Stimulated activated CD4-positive, alpha-beta T cell treated with anti-CD3 and anti-CD28 coated beads, Interleukin-1b, Interleukin-23, amount 100 ng/mL, for 4 hours (primary cell): Measurements from ENCODE around the gene LILRB4.
"Not testable (repeated sequence)": the region's sequence is repeated elsewhere in the genome, so short reads cannot be mapped to it uniquely, and the experiment has no call there.

Experiments used
- DNase-seq, 2 donors: peaks; one replicate each; pipeline ENCODE4 v3.0.0-alpha.2; 2020; ENCODE audit warnings: low read depth in 2 of 2

The LILRB4 gene

GRCh38 chr19:54662730-54663129, at the start of gene LILRB4:
TSS of gene LILRB4 (plus strand) at chr19:54662985. CDS start at chr19:54663034, 49 bp downstream.
- no peak for DNase-seq

DNA sequence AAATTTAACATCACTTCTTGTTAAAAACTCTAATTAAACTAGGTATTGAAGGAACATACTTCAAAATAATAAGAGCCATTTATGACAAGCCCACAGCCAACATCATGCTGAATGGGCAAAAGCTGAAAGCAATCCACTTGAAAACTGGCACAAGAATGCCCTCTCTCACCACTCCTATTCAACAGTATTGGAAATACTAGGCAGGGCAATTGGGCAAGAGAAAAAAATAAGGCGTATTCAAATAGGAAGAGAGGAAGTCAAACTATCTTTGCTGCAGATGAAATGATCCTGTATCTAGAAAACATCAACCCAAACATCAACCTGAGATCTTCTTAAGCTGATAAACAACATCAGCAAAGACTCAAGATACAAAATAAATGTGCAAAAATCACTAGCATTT, 48.1 kb upstream of the LILRB4 start:
- no peak for DNase-seq

DNA sequence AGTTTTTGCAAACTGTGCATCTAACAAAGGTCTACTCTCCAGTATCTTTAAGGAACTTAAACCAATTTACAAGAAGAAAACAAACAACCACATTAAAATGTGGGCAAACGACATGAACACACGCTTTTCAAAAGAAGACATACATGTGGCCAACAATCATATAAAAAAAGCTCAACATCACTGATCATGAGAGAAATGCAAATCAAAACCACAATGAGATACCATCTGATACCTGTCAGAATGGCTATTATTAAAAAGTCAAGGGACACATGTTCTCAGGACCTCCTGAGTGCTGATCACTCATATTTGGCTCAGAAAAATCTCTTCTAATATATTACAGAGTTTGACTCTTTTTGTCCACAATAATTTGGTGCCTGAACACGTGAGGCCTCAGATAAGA, 46.7 kb upstream of the LILRB4 start:
- no peak for DNase-seq

- DNase-seq = no peak
Observed at GRCh38 chr19:54616821-54617560, 45.8 kb upstream of the LILRB4 start.

- DNase-seq = no peak
Observed at GRCh38 chr19:54620464-54620863, 42.3 kb upstream of the LILRB4 start.

GRCh38 chr19:54622431-54622830, 40.4 kb upstream of the LILRB4 start:
- DNase-seq = no peak

- DNase-seq = not testable (repeated sequence)
Observed at GRCh38 chr19:54624234-54624633, 38.6 kb upstream of the LILRB4 start.

- DNase-seq = not testable (repeated sequence)
Observed at GRCh38 chr19:54624934-54625730, 37.7 kb upstream of the LILRB4 start.

GRCh38 chr19:54626757-54627156, 36.0 kb upstream of the LILRB4 start:
- no peak for DNase-seq

DNA sequence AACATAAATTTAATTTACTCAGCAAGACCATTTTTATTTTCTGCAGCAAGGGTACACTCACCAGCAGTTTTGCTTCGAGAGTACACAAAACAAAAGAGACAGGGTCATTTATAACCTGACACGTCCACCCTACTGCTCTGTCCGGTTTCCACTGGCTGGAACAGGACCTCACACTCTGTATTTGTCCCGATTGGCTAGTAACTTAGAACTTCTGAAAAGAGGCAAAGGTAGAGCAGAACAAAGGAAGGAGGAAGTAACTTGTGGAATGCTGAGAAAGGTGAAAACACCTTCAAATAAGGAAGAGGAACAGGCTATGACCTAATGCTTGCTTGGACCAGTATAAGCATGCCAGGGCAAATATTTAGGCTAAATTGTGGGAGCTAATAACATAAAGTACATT, 34.9 kb upstream of the LILRB4 start:
- not testable (repeated sequence) for DNase-seq

DNA sequence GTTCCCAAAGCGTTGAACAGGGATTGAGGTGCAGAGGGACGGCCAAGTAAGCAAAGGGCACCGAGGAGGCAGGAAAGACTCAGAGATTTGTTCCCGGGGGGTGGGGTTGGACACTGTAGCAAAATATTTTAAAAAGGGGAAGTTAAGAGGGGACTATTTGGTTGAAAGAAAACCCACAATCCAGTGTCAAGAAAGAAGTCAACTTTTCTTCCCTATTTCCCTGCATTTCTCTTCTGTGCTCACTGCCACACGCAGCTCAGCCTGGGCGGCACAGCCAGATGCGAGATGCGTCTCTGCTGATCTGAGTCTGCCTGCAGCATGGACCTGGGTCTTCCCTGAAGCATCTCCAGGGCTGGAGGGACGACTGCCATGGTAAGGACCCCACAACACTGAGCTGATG, 32.5 kb upstream of the LILRB4 start, which contains the start of gene LILRB1:
TSS of gene LILRB1 (plus strand) at position 223 of the 400 bp plus-strand sequence. CDS start 590 bp downstream, outside the sequence.
- DNase-seq = not testable (repeated sequence)

DNA sequence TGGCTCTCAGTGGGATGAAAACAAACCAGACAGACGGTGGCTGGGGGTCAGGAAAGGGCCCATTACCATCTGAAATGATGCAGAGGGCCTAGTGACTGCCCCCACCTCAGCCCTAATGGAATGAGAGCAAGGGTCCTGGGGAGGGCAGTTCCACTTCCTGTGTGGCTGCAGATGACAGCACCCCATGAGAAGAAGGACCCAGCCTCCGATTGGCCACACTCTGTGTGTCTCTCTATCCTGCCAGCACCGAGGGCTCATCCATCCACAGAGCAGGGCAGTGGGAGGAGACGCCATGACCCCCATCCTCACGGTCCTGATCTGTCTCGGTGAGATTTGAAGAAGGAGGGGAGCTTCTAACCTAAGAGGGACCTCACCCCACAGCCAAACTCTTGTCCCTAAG, 32.0 kb upstream of the LILRB4 start:
- DNase-seq = no peak

GRCh38 chr19:54631489-54632337, 31.1 kb upstream of the LILRB4 start:
- not testable (repeated sequence) for DNase-seq

DNA sequence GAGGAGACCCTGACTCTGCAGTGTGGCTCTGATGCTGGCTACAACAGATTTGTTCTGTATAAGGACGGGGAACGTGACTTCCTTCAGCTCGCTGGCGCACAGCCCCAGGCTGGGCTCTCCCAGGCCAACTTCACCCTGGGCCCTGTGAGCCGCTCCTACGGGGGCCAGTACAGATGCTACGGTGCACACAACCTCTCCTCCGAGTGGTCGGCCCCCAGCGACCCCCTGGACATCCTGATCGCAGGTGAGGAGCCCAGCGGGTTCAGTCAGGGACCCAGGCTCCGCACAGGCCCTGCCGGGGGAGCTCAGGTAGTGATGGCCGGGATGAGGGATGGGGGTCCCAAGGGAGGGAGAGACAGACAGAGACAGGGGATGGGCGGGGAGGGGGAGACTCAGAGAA, 30.3 kb upstream of the LILRB4 start:
- not testable (repeated sequence) for DNase-seq

DNA sequence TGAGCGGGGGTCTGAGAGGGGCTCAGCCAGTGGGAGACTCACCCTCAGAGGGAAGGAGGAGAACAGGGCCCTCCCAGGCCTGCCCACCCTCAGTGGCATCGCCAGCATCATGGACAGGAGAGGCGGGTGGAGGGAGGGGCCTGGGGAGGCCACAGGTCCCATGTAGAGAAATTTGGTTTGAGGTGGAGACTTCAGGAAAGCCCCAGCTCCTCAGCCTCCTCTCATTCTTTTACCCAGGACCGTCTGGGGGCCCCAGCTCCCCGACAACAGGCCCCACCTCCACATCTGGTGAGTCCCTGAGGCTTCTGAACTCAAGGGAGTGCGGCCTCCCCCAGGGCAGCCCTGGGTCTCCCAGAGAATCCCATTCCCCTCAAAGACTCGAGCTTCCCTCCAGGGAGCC, 29.4 kb upstream of the LILRB4 start:
- no peak for DNase-seq

- not testable (repeated sequence) for DNase-seq
Observed at GRCh38 chr19:54636081-54636480, 26.7 kb upstream of the LILRB4 start.

- DNase-seq = no peak
Observed at GRCh38 chr19:54638683-54639082, 24.1 kb upstream of the LILRB4 start.

GRCh38 chr19:54642953-54643352, 19.8 kb upstream of the LILRB4 start:
- DNase-seq = not testable (repeated sequence)

- not testable (repeated sequence) for DNase-seq
Observed at GRCh38 chr19:54643583-54643982, 19.2 kb upstream of the LILRB4 start.

DNA sequence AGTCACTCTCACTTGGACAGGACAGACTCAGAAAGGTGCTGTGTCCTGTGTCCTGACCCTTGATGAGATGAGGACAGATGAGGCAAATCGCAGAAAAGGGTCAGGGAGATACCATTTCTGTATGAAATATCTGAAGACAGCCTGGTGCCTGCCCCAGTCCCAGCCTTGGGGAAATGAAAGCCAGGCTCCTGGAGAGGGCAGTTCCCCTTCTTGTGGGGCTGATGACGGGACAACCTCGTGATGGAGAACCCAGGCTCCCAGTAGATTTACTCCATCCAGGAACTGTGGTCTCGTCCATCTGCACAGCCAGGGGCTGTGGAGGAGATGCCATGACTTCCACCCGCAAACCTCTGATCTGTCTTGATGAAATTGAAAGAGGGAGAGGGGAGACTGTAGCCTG, 18.7 kb upstream of the LILRB4 start:
- no peak for DNase-seq

GRCh38 chr19:54646331-54646841, 16.4 kb upstream of the LILRB4 start:
- no peak for DNase-seq

DNA sequence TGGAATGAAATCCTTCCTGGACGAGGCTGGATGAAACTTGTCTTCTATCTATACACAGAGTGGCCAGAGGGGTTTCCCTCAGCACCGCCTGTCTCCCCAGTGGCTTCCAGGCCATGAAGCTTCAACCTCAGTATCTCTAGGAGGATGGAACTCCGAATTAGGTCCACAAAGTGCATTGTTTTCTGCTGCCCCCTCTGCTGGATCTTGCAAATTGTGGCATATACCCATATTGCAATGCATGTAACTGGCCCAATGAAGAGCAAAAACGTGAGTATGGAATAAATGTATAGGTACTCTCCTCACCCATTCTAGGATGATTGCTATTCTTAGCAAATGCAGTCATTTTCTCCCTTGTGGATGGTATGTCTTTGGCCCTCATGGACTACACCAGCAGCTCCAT, 14.7 kb upstream of the LILRB4 start:
- no peak for DNase-seq
